ENCODE measurements around the gene CCDC187.

CCDC187 gene

DNA sequence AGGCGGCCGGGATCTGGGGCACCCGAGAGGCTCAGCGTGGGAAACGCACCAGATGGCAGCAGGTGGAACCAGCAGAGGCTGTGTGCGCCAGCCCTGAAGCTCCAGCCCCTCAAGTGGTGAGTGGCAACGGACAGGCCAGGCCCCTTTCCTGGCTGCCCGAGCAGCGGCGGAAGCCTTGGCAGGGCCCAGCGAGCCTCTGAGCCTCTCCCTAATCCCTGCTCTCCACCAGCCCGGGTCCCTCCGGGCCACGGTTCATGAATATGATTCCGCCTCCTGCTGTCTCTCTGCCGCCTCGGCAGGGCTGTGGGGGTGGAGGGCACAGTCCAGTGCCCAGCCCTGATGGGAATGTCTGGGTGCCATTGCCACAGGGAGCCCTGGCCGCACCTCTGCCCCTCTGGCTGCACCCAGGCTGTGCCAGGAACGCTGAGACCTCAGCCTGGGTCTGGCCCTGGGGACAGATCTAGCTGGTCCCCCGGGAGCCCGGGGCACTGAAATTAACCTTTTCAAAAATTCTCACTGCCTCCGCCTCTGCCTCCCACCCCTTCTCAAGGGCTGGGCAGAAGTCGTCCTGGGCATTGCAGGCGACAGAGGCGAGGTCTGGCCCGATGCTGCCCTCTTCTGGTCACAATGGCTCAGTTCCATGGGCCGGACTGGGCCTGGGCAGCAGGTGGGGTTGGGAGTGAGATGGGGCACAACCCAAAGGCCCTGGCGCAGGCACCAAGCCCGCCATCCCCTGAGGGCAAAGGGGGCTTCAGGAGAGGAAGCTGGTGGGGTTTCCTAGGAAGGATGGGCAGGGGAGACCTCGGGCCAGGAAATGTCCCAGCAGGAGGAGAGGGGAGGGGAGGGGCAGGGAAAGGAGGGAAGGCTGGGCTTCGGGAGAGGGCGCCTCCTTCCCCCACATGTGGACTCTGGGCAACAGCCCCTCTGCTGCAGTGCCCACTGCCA, 20.3 kb downstream of the CCDC187 start:
- peak; percentile 55 for DNase-seq (ENCODE audit: low read depth)

DNA sequence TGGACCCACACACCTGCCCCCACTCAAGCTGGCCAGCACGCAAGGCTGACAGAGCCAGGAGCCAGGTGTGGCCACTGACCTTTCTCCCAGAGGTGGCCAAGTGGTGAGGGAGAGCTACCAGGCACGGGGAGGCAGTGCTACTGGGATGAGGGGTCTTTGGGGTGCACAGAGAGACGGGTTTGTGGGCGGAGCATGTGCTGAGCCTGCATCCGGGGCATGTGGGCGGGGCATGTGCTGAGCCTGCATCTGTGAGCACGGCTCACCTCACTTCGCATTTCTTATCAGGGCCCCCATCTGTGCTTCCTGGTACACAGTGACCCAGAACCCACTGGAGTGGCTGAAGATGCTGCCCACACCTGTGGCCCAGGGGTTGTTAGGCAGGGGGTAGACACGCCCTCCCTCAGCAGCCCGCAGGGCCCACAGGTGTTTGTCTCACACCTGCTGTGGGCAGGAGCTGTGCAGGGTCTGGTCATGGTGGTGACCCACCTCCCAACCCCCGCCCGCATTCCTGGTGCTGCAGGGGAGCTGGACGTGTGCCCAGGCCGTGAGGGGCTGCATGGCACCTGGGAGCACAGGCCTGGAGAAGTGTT, 21.5 kb downstream of the CCDC187 start:
- DNase-seq (ENCODE audit: low read depth) = no peak

DNA sequence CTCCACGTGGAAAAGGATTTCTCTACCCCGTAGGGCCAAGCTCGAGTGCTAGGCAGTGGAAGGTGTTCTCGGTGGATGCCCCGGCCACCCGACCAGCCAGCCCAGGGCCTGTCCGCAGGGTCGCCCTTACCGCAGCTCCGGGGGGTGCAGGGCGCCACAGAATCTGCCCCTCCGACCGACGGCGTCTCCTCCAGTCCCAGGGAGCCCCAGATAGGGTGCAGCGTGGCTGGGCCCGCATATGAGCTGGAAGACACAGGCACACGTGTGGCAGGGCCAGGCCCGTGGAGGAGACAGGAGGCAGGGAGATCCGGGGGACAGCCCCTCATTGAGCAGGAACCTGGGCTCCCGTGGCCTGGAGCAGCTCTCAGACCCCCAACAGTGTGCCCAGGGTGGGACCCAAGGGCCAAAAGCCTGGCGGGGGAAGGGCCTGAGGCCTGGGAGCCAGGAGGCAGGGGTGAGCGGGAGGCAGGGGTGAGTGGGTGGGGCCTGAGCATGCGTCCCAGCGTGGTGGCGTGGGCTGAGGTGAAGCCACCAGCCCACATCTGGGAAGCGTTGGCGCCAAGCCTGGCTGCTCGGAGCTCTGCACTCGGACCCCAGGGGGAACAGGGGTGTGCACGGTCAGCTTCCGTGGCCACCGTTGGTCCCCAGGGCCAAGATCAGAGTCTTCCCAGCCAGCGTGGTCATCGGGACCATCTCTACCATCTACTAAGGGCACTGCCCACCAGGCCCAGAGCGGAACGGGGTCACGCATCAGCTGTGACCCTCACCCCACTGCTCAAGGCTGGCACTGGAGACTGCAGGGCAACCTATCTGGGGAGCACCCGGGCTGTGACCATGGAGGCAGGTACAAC, 22.2 kb downstream of the CCDC187 start:
- no peak for DNase-seq (ENCODE audit: low read depth)

DNA sequence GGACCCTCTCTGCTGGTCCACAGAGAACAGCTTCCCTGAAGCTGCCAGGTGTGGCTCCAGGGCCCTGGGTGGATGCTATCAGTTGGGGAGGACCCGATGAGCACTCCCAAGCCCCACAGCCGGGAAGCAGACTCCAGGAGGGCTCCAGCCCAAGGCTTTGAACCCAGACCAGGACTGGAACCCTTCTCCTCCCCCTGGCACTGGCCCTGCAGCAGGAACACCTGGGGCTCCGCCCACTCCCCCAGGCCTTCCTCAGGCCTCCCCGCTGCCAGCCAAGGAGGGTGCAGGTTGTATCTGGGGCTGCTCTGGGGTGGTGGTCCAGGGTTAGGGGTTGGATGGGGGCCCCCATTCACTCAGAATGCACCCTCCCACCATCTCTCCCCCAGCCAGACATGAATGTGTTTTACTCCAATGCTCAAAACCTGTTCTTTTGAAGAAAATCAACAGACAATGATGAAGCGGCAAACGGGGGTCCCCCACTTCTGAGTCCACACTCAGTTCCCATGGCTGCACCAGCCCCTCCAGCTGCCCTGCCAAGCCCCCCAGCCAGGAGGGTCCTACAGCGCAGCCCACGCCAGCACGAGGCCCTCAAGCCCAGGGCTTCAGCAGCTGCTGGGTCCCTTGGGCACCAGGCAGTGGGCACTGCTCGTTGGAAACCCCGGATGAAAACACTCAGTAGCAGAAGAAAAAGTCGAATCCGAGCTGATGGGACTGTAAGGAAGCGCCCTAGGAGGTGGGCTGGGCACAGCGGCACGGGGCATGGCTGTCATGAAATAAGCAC, 23.2 kb downstream of the CCDC187 start:
- DNase-seq (ENCODE audit: low read depth) = no peak

DNA sequence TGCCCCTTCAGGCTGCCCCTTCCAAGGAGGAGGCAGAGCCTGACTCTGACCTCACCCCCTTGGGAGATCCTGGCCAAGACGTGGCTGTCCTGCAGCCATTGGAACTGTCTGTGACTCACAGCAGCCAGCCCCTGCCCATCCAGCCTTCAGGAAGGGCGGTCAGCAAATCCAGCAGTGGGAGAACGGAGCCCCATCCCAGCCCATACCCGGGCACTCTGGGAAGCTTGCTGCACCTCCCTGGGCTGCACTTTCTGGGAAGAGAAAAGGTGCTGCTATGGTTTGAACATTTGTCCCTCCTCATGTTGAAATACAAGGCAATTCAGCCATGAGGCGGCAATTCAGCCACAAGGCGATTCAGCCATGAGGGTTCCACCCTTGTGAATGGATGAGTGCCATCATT, 24.4 kb downstream of the CCDC187 start:
- no peak for DNase-seq (ENCODE audit: low read depth)

DNA sequence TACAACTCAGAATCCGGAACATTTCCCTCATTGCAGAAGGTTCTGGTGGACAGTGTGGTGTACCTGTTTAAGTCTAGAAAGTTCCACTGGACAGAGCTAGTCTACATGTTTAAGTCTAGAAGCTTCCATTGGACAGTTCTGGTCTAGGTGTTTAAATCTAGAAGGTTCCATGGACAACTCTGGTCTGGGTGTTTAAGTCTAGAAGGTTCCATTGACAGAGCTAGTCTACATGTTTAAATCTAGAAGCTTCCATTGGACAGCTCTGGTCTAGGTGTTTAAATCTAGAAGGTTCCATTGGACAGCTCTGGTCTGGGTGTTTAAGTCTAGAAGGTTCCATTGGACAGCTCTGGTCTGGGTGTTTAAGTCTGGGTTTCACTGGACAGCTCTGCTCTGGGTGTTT, 25.0 kb downstream of the CCDC187 start:
- no peak for DNase-seq (ENCODE audit: low read depth)

DNA sequence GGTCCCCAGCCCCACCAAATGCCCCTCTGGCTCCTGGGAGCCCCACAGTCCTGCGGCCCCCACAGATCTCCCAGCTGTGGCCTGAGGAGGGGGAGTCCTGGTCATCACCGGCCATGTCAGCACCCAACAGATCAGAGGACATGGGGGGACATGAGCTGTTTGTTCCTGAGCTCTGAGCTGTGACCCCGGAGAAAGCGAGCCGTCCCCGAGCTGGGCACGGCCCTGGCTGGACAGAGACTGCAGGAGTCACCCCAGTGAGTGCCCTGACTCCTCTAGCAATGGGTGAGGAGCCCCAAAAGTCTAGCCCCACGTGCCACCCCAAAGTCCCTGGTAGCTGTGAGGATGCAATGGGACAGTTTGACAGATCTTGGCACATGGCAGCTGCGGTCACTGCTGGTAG, 25.7 kb downstream of the CCDC187 start:
- DNase-seq (ENCODE audit: low read depth) = no peak

DNA sequence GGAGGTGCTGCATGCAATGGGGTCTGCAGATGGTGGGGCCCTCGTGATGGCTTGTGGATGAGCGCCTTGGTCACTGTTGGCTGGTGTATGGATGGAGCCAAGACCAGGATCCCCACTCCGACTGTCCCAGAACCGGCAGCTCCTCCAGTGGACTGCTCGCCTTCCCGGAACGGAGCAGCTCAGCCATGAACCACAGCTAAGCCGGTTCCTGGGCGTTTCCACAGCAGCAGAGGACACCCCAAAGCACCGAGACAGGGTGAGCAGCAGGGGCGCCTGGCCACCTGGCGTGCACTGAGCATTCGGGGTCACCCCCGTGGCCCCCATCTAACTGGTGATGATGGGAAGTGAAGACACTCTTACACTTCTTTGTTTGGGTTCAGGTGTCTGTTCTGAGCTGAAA, 26.1 kb downstream of the CCDC187 start:
- no peak for DNase-seq (ENCODE audit: low read depth)

DNA sequence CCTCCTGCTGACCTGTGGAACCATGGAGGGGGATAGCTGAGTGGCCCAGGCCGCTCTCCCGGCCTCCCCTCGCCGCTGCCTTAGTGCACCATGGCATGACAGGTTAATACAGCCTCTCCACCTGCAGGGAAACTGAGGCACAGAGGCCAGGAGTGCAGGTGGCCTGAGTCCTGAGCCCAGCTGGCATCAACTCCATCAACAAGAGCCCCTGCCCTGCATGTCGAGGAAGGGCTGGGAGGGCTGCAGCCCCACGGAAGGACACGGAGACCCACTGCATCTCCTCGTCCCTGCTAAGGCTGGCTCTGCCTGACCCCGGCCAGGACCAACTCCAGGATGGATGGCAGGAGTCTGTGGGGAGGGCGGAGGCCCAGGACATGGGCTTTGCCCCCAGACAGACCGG, 27.2 kb downstream of the CCDC187 start:
- DNase-seq (ENCODE audit: low read depth) = no peak

DNA sequence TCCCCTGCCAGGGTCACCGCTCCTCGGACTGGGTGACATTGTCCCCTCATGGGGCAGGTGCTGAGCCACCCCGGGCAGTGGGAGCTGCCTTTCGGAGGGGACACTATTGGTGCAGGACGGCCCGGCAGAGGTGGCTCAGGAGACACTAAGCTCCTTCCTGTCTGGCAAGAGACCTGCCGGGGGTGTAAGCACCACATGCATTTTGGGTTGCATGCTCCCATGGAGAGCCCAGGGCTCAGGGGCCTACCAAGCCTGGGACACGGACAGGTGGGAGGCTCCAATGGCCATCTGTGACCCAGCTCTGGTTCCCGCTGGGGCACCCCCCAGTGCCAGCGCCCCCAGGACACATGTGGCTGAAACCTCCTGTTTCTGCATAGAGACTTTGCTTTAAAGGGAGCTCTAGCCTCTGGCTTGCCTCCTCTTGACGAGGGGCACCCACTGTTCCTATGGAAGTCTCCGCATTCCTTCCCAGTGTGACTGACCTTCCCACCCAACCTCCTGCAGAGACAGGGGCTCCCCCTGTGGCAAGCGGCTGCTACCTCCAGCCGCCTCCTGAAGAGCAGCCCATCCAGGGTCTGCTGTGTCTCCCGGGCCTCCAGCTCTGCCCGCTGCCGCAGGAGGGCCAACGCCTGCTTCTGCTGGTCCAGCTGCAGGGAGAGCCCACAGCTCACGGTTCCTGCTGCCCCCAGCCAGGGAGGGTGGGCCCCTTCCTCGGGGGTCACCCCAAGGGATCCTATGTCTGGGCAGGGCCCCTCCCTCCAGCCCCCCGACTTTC, 28.1 kb downstream of the CCDC187 start:
- DNase-seq (ENCODE audit: low read depth) = no peak

DNA sequence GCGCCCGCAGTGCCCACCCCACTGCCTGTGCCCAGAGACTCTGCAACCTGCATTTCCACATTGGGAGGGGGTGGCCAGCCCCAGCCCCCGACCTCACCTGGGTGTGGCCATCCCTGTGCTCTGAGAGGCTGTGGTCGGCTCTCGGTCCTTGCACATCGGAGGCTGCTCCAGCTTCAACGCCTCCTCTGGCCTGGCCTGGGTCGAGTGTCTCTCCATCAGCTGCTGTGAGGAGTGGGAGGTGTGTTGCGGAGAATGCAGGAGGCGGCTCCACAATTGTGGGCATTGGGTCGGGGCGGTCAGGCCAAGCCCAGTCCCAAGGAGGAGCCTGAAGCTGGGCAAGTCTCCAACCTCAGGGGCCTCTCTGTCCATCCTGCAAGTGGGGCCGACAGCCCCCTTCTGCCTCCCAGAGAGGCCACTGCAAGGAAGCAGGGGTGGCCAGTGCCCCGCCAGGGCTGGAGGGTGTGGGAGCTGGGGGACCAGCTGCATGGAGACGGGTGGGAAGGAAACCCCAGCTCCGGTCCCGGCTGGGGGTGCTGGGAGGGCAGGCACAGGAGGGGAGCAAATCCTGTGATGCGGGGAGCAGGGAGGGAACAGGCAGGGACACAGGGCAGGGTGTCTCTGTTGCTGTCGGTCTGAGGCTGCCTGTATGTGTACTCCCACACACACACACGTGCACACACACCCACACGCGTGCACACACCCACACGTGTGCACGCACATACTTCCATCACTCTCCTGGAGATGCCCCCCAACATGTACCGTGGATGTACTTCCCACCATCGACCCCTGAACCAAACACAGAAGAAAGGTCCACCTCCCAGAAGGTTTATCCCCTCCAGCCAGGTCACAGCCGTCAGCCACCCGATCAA, 28.9 kb downstream of the CCDC187 start:
- DNase-seq (ENCODE audit: low read depth) = no peak

DNA sequence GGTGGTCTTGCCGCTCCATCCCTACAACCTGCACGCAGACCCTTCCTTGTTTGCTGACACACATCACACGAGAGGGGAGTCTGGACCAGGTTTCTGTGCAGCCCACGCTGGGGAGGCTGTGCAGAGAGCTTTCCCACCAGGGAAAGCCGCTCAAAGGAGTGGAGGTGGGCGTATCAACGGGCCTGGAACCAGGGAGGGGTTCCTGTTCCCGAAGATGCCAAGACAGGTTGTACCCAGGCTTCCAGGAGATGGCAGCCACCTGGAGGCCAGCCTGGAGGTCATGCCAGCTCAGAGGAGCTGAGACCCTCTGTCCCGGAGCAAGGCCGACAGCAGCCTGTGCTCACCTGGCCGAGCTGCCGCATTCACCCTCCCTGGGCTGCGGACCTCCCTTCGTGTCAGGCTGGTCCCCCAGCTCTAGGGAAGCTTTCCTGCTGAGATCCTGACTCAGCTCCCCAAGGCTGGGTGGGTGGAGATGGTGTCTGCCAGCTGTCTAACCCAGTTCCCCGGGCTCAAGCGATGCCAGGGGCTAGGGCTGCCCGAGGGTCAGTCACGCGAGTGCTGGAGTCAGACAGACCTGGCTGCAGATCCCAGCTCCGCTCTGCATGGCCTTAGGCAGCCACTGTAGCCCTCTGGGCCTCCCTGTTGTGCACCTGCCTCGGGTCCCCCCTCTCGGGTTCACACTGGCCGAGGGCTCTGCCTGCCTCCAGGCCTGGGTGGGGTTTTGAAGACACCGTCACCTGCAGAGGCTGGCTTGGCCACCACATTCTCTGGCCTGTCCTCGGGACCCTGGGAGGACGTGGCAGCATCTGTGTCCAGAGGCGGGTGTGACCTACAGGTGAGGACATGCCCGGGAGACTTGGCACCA, 29.7 kb downstream of the CCDC187 start:
- DNase-seq (ENCODE audit: low read depth) = no peak

DNA sequence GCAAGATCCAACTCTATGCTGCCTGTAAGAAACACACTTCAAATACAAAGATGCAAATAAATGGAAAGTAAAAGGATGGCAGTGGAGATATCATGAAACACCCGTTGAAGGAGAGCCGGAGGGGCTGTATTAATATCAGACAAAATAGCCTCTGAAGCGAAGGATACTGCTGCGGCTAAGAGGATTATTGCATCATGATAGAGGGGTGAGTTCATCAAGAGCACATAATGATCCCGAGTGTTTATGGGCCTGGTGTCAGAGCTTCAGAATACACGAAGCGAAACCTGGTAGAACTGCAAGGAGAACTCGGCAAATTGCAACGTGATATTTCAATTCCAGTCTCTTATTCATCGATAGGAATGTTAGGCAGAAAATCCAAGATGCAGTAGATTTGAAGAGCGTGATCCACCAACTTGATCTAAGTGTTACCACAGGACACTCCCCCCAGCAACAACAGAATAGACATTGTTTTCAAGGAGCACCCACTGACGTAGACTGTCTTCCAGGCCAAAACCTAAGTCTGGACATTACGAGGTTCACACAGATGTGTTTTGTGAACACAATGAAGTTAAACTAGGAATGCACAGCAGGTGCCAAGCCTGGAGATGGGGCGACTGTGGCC, 30.5 kb downstream of the CCDC187 start:
- no peak for DNase-seq (ENCODE audit: low read depth)

DNA sequence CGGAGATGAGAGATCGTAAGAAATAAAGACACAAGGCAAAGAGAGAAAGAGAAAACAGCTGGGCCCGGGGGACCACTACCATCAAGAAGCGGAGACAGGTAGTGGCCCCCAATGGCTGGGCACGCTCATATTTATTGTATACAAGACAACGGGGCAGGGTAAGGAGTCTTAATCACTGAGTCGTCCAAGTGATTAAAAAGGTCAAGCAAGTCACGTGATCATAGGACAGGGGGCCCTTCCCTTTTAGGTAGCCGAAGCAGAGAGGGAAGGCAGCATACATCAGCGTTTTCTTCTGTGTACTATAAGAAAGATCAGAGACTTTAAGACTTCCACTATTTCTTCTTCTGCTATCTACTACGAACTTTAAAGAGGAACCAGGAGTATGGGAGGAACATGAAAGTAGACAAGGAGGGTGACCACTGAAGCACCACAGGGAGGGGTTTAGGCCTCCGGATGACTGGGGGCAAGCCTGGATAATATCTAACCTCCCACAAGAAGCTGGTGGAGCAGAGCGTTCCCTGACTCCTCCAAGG, 33.7 kb downstream of the CCDC187 start:
- no peak for DNase-seq (ENCODE audit: low read depth)

DNA sequence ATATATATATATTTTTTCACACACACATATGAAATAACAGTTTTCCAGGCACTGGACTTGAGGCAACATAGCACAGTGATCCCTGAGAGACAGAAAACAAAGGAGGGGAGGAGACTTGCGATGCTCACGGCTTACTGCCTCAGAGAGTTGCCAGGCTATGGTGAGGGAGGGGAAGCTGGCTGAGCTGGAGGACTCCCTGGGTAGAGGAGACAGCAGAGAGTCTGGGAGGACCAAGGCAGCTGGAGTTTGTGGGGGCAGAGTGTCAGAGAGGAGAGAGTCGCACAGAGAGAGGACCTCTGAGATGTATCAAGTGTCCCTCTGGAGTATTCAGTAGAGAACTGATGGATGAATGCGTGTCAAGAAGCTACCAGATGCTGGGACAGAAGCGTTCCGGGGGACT, 35.2 kb downstream of the CCDC187 start:
- DNase-seq (ENCODE audit: low read depth) = no peak

DNA sequence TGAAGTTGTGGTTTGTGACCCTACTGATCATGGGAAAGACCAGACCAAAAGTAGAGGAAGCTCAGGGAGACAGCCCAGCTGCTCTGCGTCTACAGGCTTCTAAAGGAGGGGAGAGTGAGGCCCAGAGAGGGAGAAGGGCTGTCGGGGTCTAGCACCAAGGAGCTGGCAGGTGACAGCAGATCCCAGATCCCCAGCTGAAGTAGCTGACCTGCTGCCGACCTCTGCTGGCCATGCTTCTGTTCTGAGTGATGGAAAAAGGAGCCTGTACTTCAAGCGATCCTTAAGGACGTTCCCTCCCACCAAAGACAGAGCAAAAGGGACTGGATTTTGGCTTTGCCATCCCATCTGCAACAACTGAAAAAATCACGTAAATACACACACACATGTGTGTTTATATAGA, 35.6 kb downstream of the CCDC187 start:
- DNase-seq (ENCODE audit: low read depth) = no peak

DNA sequence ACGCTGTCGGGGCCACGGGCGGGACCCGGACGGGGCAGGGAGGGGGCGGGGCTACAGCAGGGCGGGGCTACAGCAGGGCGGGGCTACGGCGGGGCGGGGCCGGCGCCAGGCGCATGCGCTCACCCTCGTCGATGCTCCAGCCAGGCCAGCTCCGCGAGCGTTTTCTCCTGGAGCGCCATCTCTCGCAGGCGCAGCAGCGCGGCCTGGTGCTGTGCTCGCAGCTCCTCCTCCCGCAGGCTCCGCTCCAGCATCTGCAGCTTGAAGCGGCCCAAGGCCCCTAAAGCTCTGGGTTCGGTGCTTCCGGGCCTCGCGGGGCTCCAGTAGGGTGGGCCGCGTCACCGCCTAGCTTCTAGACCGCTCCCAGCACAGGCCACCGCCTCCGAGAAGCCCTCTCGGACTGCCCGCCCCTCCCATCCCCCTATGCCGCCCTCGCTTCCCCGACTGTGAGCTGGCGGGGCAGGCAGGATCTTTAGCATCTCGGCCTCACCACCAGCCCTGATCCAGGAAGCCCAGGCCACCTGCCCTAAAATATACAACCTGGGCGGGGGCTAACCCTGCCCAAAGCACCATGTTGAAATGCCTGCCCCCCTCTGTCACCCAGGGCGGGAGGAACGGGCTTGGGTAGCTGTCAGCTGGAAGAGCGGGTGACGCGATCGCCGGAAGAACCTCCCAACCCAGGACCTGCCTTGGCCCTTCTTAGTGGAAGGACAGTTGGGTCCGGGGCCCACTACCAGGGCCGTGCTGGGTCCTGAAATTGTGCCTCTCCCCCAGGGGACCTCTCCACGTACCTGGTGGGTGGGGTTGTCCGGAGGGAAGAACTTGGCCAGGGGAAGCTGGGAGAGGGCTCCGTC, 36.4 kb downstream of the CCDC187 start:
- peak; percentile 80 for DNase-seq (ENCODE audit: low read depth)

Measured in activated T-helper 9 cell treated with anti-CD3 and anti-CD28 coated beads, Interleukin-2, amount 50 U/mL, for 16 hours (primary cell).